ENCODE results near the gene BRD1. TPM values are rescaled to one million over a fixed set of nuclear protein-coding genes. Genes with fewer than 3 reads are reported as not detected.

The BRD1 gene
- total RNA-seq, 4 donors from 2014 or later, result 15.6 to 25.2 (median 18.1) TPM

- H3K4me3 ChIP-seq, result no peak overlapping the region
- in situ Hi-C loops (cut with MboI; ENCODE audit: low sequenced_read_pairs in 4 of 4), result no loop called here
- peaks cover 0 to 22% (median 5%) of the 10 kb centered on the region in 3 donors for H3K9me3 ChIP-seq
- H3K36me3 ChIP-seq, result peaks cover 0 to 2% of the 10 kb centered on the region in 2 donors
- no peaks in the 10 kb centered on the region for H3K4me1 ChIP-seq
- no peak overlapping the region for H3K27ac ChIP-seq
- no peak for TF ChIP-seq POLR2A (IDR thresholded peaks at IDR 0.05)
- TF ChIP-seq CTCF (IDR thresholded peaks at IDR 0.05 in 4 of 5, conservative IDR thresholded peaks at IDR 0.05 in 1 of 5), result no peak
- intact Hi-C loops (cut with DNase I; ENCODE audit: low total_unique reads), result no loop called here
- no peak for DNase-seq
- H3K27me3 ChIP-seq, result no peaks in the 10 kb centered on the region
- no peak for ATAC-seq
Measured at GRCh38 chr22:49869845-49870712, 42.4 kb upstream of the BRD1 start.

GRCh38 chr22:49869086-49869830, 41.6 kb upstream of the BRD1 start:
- Histone ChIP-seq H3K36me3 (peaks cover 0 to 5% of the 10 kb centered on the region in 2 donors), H3K4me1 (no peaks in the 10 kb centered on the region), H3K4me3 (no peak overlapping the region), H3K27ac (no peak overlapping the region), H3K27me3 (no peaks in the 10 kb centered on the region), H3K9me3 (peaks cover 0 to 23% (median 5%) of the 10 kb centered on the region in 3 donors)
- intact Hi-C loops (cut with DNase I; ENCODE audit: low total_unique reads) (no loop called here), in situ Hi-C loops (cut with MboI; ENCODE audit: low sequenced_read_pairs in 4 of 4) (no loop called here)
- TF ChIP-seq CTCF (IDR thresholded peaks at IDR 0.05 in 4 of 5, conservative IDR thresholded peaks at IDR 0.05 in 1 of 5) (no peak), POLR2A (IDR thresholded peaks at IDR 0.05) (no peak)
- ATAC-seq (no peak), DNase-seq (no peak)

- ATAC-seq, result no peak
Measured at GRCh38 chr22:49867303-49868265, 39.9 kb upstream of the BRD1 start.

More at GRCh38 chr22:49867303-49868265, 39.9 kb upstream of the BRD1 start:
- intact Hi-C loops (cut with DNase I; ENCODE audit: low total_unique reads) (no loop called here), in situ Hi-C loops (cut with MboI; ENCODE audit: low sequenced_read_pairs in 4 of 4) (no loop called here)
- TF ChIP-seq POLR2A (IDR thresholded peaks at IDR 0.05) (no peak), CTCF (IDR thresholded peaks at IDR 0.05 in 4 of 5, conservative IDR thresholded peaks at IDR 0.05 in 1 of 5) (no peak)
- peaks cover 0 to 5% of the 10 kb centered on the region in 2 donors for H3K36me3 ChIP-seq
- H3K4me1 ChIP-seq, result no peaks in the 10 kb centered on the region
- DNase-seq, result no peak
- no peak overlapping the region for H3K27ac ChIP-seq
- H3K9me3 ChIP-seq, result peaks cover 0 to 23% (median 5%) of the 10 kb centered on the region in 3 donors
- H3K4me3 ChIP-seq, result no peak overlapping the region
- H3K27me3 ChIP-seq, result no peaks in the 10 kb centered on the region

All from gastrocnemius medialis (tissue), 4 donors.